Measurements from ENCODE around the gene TGM1.

TGM1 gene

DNA sequence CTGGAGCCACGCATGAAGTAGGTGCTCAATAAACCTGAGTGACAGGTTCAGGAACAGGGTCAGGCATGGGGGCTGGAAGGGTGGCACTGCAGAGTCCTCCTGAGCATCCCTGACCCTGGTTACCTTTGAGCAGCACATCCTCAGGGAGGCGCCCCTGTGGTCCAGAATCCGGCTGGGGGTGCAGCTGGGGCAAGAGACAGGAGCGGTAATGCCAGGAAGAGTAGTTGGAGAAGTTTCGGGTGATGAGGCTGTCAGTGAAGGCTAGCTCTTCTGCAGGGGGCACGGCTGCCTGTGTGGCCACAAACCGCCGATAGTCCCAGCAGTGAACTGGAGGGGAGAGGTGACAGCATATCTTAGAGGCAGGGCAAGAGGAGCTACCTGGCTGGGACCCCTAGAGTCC, 6.4 kb upstream of the TGM1 start:
- TF ChIP-seq, protein P1, sequence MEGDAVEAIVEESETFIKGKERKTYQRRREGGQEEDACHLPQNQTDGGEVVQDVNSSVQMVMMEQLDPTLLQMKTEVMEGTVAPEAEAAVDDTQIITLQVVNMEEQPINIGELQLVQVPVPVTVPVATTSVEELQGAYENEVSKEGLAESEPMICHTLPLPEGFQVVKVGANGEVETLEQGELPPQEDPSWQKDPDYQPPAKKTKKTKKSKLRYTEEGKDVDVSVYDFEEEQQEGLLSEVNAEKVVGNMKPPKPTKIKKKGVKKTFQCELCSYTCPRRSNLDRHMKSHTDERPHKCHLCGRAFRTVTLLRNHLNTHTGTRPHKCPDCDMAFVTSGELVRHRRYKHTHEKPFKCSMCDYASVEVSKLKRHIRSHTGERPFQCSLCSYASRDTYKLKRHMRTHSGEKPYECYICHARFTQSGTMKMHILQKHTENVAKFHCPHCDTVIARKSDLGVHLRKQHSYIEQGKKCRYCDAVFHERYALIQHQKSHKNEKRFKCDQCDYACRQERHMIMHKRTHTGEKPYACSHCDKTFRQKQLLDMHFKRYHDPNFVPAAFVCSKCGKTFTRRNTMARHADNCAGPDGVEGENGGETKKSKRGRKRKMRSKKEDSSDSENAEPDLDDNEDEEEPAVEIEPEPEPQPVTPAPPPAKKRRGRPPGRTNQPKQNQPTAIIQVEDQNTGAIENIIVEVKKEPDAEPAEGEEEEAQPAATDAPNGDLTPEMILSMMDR (IDR thresholded peaks at IDR 0.05; ENCODE audit: low read depth, low read length), result no peak
- DNase-seq (ENCODE audit: extremely low read depth, low read depth), result no peak

DNA sequence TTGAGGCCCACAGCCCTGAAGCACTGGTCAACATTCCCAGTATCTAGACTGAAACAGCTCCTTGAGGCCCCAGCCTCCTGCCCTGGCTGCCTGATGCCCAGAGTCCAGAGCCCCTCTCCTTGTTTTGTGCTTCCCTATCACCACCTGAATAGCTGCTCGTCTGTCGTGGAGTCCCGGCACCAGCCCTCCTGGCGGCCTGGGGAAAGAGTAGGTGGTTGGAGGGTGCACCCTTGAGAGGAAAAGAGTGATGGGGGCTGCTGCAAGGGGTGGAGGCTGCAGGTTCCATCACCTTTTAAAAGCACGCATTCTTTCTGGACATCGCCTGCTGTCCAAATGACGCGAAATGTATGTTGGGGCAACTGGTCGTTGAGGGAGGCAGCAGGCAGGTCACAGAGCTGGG, 5.2 kb upstream of the TGM1 start:
- TF ChIP-seq, protein P1 (IDR thresholded peaks at IDR 0.05; ENCODE audit: low read depth, low read length), result no peak
- DNase-seq (ENCODE audit: extremely low read depth, low read depth), result no peak

DNA sequence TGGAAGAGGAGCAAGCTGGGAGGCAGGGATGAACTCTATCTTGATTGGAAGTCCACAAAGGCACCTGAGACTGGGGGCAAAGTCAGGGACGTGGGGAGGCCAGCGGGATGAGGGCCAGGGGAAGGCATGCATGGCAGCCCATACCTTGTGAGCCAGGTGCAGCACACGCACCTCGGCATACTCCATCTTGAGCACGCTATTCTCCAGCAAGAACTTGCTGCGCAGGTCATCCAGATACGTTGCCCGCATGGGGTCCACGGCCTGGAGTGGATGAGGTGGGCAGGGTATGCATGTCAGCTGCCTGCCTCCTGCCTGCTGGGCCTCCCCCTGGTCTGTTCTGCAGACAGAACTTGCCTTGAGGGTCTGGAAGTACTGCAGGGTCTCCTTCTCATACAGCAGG, 4.5 kb upstream of the TGM1 start:
- DNase-seq (ENCODE audit: extremely low read depth, low read depth), result no peak
- TF ChIP-seq, protein P1 (IDR thresholded peaks at IDR 0.05; ENCODE audit: low read depth, low read length), result no peak

DNA sequence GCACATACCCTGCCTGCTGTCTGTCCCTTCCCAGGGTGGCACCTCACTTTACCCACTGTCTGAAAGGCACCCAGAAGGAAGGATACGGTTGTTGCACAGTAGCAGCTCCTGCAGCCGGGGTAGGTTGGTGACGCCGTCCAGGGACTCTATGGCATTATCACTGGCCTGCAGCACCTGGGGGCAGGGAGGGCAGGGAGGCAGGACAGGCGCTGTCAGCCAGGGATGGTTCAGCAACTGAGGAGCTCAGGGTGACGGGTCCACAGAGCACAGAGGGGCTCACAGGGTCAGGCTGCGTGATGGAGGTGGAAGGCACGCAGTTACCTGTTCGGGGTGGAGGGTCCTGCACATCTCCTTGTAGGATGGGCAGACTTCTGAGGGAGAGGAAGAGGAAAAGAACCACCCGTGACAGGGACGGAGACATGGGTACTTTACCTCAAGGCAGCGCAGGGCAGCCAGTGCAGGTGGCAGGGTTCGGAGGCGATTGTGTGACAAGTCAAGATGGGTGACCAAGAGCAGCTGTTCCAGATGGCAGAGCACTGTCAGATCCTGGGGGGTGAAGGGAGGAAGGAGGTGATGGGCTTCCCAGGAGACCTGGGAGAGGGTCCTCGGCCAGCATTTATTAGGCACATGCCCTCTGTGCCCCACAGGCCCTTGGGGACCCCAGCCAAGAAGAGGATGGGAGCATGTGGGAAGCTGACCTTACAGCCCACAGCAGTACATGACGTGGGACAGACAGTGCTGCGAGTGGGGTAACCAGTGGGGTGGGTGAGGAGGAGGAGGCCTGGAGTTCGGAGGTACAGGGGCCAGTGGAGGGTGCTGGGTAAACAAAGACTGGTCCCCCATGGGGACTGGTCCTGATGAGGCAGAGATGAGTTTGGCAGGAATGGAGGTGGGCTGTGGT, 3.6 kb upstream of the TGM1 start:
- TF ChIP-seq, protein P1 (IDR thresholded peaks at IDR 0.05; ENCODE audit: low read depth, low read length), result no peak
- no peak for DNase-seq (ENCODE audit: extremely low read depth, low read depth)

DNA sequence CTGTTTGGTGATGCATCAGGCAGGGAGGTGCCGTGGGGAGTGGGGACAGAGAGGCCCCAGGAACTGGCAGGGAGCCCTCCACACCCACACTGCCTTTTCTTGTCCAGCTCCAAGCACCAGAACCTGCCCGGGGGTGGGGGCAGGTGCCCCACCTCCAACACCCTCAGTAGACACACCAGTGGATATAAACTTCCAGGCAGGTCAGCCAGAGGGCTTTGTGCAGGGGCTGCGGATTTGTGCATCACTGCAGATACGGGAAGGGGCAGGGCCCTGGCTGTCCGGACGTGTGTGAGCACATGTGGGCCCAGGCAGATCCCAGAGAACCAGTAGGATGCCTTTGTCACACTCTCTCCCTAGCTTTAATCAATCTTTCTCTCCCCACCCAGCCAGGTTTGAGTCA, 1.3 kb upstream of the TGM1 start:
- DNase-seq (ENCODE audit: extremely low read depth, low read depth), result no peak
- TF ChIP-seq, protein P1 (IDR thresholded peaks at IDR 0.05; ENCODE audit: low read depth, low read length), result no peak

DNA sequence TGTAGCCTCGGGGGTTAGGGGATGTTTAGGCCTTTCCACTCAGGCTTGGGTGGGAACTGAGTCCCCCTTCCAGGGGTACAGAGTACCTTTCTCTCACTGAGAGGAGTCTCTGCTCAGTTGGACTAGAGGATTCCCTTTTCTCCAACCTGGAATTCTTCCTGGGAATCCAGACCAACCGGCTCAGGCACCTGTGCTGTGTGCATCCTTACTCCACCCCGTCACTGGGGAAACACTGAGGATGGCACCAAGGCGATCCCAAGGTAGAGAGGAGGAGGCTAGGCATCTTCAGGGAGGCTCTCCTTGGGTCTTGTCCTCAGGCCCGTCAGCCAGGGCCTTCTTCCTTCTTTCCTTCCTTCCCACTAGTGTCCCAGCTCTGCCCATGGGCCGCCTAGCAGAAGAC, 871 bp upstream of the TGM1 start:
- TF ChIP-seq, protein P1 (IDR thresholded peaks at IDR 0.05; ENCODE audit: low read depth, low read length), result no peak
- DNase-seq (ENCODE audit: extremely low read depth, low read depth), result no peak

DNA sequence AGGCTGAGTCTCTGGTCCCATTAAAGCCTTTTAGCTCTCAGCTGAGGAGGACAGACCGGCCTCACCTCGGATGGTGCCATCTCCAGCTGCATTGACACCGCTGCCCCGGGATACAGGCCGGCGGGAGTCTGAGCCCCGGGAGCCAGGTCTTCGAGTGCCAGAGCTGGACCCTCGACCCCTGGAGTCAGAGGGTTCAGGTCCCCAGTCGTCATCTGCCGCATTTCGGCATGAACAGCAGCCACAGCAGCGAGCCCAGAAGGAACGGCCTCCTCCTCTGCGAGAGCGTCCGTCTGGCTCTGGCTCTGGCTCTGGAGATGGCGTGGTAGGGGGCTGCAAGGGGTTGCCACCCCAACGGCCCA, 1.0 kb downstream of the TGM1 start:
- no peak for DNase-seq (ENCODE audit: extremely low read depth, low read depth)
- TF ChIP-seq, protein P1 (IDR thresholded peaks at IDR 0.05; ENCODE audit: low read depth, low read length), result no peak
